Vagina (tissue), 2 donors: Measurements from ENCODE around the gene ISCA1.

ENCODE experiments used
- POLR2A ChIP-seq, 2 donors: fragments of 450-650 bp; IDR thresholded peaks; one replicate each; pipeline ENCODE4 v1.6.1; 2017; ENCODE audit warnings: antibody characterized with exemption in 2 of 2, mild to moderate bottlenecking in 2 of 2, moderate library complexity in 2 of 2
- POLR2AphosphoS5 ChIP-seq, 2 donors: sonication (generic); formaldehyde crosslinking; IDR thresholded peaks; one replicate each; pipeline ENCODE4 v1.9.0; 2017; ENCODE audit warnings: antibody characterized with exemption in 2 of 2, mild to moderate bottlenecking in 2 of 2, low read depth in 1 of 2; ENCODE audit not compliant: insufficient read depth in 1 of 2
- TF ChIP-seq, protein P1 (sequence below), 3 experiments: fragments of 450-650 bp in 2 of 3; fragments of 200-600 bp in 1 of 3; sonication (generic) in 1 of 3; IDR thresholded peaks; one replicate each; pipeline ENCODE4 v1.5.1; 2017 to 2019; ENCODE audit warnings: antibody characterized with exemption in 3 of 3, mild to moderate bottlenecking in 2 of 3, moderate library complexity in 2 of 3

GRCh38 chr9:86287013-86287412, 4.7 kb upstream of the ISCA1 start:
- TF ChIP-seq, protein P1, sequence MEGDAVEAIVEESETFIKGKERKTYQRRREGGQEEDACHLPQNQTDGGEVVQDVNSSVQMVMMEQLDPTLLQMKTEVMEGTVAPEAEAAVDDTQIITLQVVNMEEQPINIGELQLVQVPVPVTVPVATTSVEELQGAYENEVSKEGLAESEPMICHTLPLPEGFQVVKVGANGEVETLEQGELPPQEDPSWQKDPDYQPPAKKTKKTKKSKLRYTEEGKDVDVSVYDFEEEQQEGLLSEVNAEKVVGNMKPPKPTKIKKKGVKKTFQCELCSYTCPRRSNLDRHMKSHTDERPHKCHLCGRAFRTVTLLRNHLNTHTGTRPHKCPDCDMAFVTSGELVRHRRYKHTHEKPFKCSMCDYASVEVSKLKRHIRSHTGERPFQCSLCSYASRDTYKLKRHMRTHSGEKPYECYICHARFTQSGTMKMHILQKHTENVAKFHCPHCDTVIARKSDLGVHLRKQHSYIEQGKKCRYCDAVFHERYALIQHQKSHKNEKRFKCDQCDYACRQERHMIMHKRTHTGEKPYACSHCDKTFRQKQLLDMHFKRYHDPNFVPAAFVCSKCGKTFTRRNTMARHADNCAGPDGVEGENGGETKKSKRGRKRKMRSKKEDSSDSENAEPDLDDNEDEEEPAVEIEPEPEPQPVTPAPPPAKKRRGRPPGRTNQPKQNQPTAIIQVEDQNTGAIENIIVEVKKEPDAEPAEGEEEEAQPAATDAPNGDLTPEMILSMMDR (IDR thresholded peaks at IDR 0.05) = no peak
- TF ChIP-seq POLR2A (IDR thresholded peaks at IDR 0.05) (no peak), POLR2AphosphoS5 (IDR thresholded peaks at IDR 0.05; ENCODE audit: insufficient read depth in 1 of 2, low read depth in 1 of 2) (no peak)
